Right ventricle myocardium superior (tissue), 1 donor: ENCODE measurements around the gene ITPRID2. TPM values are rescaled to one million over a fixed set of nuclear protein-coding genes. Genes with fewer than 3 reads are reported as not detected.
"Not testable (repeated sequence)": the region's sequence is repeated elsewhere in the genome, so short reads cannot be mapped to it uniquely, and the experiment has no call there.

Experiments
- ATAC-seq: fragments of 200-7000 bp; cut with Tn5 transposase; one replicate; pipeline ENCODE4 v1.9.1; 2020; ENCODE audit warnings: mild to moderate bottlenecking; ENCODE audit not compliant: poor library complexity
- DNase-seq: peaks from one replicate; pipeline ENCODE4 v3.0.0-alpha.2; 2020
- intact Hi-C: fragments of 100-400 bp; cut with DNase I; formaldehyde crosslinking; loops from one replicate; pipeline ENCODE4 v1.11.2; 2022
- total RNA-seq: library from RNA; stranded (reverse); fragmentation: NEBNext Ultra II Directional; extraction: Animal tissue kit (Norgen Biotek cat#: 25700); gene quantifications from one replicate; pipeline ENCODE4 v1.2.1, GENCODE V29; 2021
- donor health status: DM: no; HTN: yes; CAD: no; lungs with severe emphysema.

Gene ITPRID2
- total RNA-seq, 1 donor from 2014 or later: 65.6 TPM

DNA sequence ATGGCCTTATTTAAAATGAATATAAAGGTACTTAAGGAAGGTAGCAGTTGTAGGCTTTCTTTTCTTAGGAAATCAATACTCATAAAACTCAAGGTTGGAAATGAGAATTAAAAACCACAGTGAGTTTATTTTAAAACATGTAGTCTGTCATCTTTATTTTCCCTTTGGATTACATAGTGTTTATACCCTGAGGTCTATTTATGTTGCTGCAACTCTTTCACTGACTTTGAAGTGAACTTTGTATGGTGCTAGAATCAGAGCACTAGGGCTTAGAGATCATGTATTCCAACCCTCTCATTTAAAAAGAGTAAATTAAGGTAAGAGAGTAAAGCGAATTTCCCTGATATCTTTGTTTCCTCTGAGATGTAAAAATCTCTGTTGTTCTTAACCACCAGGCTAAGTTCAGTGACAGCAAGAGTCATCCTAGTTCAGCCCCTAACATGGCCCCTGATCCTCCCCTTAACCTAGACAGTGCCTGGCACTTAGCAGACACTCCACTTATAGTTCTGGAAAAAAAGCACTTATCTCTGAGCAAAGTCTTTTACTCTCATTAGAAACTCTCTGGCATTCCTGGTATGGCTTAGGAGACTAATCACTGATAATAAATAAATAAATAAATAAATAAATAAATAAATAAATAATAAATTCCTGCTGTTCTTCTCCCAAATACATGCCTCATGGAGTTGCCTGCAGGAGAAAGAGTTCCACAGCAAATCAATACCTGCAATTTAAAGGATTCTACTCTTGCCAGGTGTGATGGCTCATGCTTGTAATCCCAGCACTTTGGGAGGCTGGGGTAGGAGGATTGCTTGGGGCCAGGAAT is 61.1 kb downstream of the ITPRID2 start:
- intact Hi-C loops: no loop called here
- ATAC-seq: no peak
- no peak for DNase-seq

DNA sequence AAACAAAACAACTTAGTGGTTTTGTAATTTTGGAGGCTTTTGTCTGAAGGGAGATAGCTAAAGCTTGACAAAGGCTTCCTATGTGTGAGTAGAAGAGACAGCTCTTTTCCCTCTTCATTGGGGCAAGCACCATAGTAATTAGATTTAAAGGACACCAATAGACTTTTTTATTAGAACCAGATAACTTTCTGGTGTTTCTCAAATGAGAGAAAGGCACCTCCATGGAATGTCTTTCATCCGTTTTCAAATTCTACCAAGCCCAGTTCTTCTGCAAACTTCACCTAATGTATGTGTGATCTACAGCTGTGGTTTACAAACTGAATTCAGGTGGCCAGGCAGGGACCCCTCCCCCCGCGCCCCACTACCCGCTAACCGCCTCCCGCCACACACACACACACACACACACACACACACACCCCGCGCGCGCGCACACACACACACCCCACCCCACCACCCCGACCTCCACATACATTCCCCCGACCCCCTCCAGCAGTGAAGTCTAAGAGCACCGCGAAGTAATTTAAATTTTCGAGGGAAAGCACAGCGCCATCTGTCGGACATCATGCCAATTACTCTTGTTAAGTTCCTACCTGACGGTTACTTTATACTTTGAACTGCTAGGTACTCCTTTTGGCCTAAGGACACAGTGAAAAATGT is 62.5 kb downstream of the ITPRID2 start:
- DNase-seq: peak; percentile 46
- intact Hi-C loops: loop anchor here (2.0 kb wide), 1 partner anchor 211 kb away; no protein-coding TSS in a partner anchor
- ATAC-seq: peak; percentile 74

DNA sequence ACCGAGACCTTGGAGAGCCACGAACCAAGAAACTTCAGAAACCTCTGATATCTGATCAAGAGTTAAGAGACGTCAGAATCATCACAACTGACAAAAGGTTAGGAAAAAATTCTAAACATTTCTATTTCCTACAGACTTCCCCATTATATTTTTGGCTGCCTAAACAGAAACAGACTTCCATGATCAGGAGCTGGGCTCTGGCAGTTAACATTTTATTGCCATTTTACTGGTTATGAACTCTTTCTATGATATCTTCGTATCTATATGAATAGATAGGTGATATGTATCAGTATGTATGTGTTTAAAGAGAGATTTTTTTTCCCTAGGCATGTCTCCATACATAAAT is 63.0 kb downstream of the ITPRID2 start:
- no peak for DNase-seq
- no peak for ATAC-seq
- intact Hi-C loops: loop anchor here (2.0 kb wide), 1 partner anchor 212 kb away; no protein-coding TSS in a partner anchor

DNA sequence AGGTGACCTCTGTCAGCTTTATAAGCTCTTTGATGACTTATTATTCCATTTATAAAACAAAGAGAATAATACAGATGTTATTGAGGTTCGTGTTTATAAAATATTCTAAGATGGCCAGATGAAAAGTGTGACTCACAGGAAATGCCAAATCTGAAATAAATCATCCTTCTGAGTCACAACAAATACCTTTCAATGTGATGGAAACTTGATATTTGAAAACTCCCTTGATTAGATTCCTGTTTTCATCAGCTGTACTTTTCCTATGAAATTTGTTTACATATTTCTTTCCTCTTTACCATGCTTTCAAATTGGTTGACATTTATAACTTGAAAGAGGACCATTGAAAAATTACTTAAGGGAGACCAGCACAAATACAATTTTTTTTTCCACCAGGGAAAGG is 63.5 kb downstream of the ITPRID2 start:
- intact Hi-C loops: loop anchor here (2.0 kb wide), 1 partner anchor 212 kb away; no protein-coding TSS in a partner anchor
- no peak for DNase-seq
- ATAC-seq: no peak

DNA sequence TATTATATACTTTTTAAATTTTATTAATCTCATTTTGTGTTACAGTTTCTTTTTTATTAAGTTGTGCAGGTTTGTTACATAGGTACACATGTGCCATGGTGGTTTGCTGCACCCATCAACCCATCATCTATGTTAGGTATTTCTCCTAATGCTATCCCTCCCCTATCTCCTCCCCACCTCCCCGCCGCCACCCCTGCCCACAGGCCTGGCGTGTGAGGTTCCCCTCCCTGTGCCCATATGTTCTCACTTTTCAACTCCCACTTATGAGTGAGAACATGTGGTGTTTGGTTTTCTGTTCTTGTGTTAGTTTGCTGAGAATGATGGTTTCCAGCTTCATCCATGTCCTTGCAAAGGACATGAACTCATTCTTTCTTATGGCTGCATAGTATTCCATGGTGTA is 64.3 kb downstream of the ITPRID2 start:
- ATAC-seq, DNase-seq: not testable (repeated sequence)
- intact Hi-C loops: loop anchor here (2.0 kb wide), 1 partner anchor 213 kb away; no protein-coding TSS in a partner anchor

DNA sequence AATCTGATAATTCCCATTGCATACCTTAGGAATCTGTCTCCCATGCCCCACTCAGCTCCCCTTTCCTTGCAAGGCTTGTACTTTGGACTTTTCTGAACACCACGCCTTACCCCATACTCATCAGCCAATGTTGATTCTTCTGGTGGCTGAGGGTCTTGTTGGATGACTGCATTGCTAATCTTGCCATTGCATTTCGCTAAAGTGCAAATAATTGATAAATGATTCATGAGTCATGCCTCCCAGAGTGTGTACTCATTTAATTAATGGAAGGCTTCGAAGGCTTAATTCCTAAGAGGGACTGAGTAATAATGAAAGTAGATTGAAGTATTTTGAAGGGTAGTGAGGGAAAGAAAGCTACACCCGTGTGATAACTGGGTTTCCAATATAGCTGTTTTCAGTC is 66.1 kb downstream of the ITPRID2 start:
- ATAC-seq (no peak), DNase-seq (no peak)
- intact Hi-C loops: no loop called here

DNA sequence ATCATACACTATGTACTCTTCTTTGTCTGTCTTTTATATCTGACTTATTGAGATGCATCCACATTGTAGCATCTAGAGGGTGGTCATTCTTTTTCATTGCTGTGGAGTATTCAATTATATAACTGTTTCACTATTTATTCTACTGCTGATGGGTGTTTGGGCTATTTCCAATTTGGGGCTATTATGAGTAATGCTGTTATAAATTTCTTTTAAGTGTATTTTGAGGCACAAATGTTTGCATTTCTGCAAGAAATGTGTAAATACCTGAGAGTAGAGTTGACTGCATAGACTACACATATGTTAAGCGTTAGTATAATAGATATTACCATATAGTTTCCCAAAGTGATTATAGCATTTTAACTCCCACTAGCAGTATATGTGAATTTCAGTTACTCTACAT is 67.2 kb downstream of the ITPRID2 start:
- no peak for DNase-seq
- no peak for ATAC-seq
- intact Hi-C loops: no loop called here

DNA sequence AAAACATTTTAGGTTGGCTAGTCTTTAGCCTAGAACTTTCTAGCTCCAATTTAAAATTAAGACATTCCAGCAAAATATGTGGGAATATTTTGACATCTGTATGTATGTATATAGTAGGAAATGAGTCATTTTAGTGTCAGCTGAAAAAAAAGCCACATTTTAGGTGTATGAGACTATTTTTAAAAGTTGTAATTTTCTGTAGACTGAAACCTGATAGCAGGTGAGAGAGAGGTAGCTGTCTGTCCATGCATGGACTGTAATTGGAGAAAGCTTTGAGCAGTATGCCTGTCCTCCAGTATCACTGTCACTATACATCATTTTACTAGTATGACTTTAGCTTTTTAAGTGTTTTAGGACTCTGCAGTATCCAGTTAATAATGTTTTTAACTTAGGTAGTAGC is 68.0 kb downstream of the ITPRID2 start:
- intact Hi-C loops: no loop called here
- no peak for ATAC-seq

DNA sequence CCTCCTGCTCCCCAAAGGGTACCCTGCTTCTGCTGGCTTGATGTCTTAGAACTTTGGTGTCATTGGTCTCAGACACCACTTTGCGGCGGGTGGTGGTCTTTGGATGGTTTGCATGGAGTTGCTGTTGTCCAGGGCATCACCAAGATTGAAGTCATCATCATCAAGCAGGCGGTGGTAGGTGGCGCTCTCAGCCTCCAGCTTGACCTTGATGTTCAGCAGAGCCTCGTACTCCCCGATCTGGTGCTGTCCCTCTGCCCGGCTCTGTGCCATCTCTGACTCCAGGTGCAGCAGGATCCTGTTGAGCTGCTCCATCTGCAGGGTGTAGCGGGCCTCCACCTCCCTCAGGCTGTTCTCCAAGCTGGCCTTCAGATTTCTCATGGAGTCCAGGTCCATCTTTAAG is 69.6 kb downstream of the ITPRID2 start:
- intact Hi-C loops, ATAC-seq: not testable (repeated sequence)
- DNase-seq: peak; percentile 40

More for the DNA sequence above, 68.0 kb downstream of the ITPRID2 start:
- no peak for DNase-seq

DNA sequence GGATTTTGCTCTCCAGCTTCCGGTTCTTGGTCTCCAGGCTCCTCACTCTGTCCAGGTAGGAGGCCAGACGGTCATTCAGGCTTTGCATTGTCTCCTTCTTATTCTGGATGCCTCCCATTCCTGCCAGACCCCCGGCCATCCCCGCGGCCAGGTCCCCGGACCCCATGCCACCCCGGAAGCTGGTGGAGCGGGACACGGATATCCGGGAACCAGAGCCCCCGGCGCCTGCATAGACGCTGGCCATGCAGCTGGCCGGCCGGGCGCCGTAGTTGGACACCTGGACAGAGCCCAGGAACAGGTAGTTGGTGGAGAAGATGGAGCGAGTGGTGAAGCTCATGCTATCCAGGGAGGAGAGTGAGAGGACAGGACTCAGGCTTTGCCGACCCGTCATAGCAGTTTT is 70.6 kb downstream of the ITPRID2 start:
- no peak for DNase-seq
- intact Hi-C loops: no loop called here
- no peak for ATAC-seq

DNA sequence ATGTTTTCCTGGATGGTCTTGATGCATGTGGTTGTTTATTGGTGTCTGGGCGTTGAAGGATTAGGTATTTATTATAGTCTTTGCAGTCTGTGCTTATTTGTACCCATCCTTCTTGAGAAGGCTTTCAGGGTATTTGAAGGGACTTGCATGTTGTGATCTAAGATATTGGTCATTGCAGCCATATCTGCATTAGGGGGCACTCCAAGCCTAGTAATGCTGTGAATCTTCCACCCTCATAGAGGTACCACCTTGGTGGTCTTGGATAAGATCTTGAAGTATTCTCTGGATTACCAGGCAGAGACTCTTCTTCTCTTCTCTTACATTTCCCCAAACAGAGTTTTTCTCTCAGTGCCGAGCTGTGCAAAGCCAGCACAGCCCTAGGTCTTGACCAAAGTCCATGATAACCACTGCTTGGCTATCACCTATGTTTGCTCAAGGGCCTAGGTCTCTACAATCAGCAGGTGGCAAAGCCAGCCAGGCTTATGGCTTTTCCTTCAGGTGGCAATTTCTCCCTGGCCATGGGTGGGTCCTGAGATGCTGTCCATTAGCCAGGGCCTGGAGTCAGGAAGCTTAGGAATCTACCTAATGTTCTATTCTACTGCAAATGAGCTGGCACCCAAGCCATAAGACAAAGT is 78.7 kb downstream of the ITPRID2 start:
- intact Hi-C loops: loop anchor here (10.0 kb wide), 1 partner anchor 105 kb away; no protein-coding TSS in a partner anchor
- DNase-seq (no peak), ATAC-seq (no peak)

DNA sequence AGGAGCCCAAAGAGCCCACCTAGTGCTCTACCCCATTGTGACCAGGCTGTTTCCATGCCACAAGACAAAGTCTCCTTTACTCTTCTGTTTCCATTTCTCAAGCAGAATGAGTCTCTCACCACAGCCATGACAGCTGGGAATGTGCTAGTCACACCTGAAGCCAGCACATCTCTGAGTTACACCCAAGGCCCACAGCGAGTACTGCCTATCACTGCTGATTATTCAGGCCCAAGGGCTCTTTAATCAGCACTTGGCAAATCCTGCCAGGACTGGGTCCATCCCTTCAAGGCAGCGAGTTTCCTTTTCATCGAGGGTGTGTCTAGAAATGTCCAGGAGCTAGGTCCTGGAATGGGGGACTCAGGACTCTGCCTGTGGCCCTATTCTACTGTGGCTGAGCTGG is 79.5 kb downstream of the ITPRID2 start:
- intact Hi-C loops: loop anchor here (10.0 kb wide), 1 partner anchor 104 kb away; no protein-coding TSS in a partner anchor
- ATAC-seq: no peak
- DNase-seq: no peak

DNA sequence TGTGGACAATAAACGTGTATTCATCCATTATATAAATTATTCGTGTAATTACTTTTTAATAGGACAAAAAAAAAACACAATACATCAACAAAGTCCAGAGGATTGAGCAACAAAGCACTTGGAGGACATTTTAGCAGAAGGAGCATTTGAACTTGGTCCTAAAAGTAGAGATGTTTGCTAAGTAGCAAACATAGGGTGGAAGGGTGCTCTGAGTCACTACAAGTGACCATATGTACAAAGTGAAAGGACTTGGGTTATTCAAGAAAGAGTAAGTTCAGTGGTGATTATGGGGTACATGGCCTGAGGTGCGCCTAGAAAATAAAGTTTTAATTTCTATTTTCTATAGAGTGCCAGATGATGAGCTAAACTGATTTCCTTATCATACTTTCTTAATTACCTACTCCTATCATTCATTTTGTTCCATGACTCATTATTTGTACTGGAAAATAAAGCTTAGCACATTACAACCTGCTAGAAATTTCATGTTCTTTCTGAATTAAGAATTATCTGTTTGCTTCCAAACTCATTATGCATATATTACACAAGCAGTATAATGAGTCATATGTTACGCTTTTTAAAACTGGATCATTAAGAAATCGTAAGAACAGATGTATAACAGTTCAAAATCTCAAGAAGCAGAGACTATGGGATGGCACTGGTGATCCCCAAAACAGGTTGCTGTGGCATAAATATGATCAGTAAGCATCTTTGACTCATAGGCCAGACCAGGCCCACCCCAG is 81.1 kb downstream of the ITPRID2 start:
- DNase-seq (no peak), ATAC-seq (no peak)
- intact Hi-C loops: loop anchor here (10.0 kb wide), 1 partner anchor 102 kb away; no protein-coding TSS in a partner anchor

DNA sequence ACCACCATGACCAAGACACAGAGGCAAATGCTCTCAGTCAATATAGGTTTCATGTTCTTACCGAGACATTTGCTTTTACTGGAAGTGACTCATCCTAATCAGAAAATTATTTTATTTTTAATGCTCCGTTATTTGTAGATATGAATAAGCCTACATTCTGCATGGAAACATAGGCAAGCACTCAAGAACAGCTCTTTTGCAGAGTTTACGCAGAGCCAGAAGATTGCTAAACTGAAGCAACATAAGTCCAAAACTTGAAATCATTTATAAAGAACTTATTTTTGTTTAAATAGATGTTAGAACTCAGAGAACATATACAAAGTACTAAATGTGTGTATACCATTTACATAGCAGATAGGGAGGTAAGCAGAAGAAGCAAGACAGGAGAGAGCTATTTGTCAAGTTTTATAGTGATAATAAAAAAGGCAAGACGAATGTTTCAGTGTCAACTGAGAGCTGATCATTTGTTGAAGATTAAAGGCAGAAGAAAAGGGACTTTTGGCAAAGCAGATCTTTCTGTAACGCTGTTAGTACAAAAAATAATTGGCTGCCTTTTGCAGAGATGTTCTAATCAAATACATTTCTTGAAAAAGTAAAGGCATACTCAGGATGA is 81.7 kb downstream of the ITPRID2 start:
- DNase-seq: no peak
- no peak for ATAC-seq
- intact Hi-C loops: loop anchor here (10.0 kb wide), 1 partner anchor 102 kb away; no protein-coding TSS in a partner anchor

DNA sequence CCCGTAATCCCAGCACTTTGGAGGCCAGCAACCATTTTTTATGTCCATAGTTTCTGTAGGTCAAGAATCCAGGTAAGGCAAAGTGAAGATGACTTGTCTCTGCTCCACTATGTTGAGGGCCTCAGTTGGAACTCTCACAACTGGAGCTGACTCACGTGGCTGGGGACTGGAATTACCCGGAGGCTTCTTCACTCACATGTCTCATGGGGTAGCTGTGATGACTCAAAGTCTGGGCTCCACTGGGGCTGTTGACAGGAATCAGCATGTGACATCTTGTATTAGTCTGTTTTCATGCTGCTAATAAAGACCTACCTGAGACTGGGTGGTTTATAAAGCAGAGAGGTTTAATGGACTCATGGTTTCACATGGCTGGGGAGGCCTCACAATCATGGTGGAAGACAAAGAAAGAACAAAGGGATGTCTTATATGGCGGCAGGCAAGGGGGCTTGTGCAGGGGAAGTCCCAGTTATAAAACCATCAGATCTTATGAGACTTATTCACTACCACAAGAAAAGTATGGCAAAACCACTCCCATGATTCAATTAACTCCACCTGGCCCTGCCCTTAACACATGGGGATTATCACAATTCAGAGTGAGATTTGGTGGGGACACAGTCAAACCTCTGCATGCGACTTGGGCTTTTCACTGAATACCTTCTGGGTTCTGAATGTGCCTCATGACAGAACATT is 86.3 kb downstream of the ITPRID2 start:
- intact Hi-C loops: loop anchor here (10.0 kb wide), 1 partner anchor 97 kb away; no protein-coding TSS in a partner anchor
- ATAC-seq (no peak), DNase-seq (no peak)

DNA sequence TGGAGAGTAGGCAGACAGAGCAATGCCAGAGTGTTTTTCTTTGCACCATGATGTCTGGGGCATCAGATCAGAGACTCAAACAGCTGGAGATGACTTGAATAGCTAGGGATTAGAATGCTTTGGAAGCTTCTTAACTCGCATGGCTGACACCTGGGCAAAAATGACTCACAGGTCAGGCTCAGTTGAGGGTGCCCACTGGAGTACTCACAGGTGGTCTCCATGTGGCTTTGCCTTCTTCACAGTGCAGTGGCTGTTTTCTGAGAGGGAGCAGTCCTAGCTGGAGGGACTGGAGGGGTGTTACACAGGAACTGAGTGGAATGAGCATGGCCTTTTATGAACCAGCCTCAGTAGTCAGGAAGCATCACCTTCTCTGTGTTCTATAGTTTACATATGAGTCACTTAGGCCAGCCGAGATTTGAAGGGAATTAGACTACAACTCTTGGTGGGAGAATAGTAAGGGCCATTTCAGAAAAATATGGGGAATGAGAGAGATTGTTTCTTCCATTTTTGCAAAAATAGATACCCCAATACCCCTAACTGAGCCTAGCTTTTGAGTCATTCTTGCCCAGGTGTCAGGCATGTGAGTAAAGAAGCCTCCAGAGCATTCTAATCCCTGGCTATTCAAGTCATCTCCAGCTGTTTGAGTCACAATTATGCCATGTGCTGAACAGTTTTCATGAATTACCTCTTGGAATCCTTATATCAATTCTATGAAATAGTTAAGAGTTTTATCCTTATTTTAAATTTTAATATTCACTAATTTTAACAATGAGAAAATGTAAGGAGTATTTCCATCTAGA is 87.0 kb downstream of the ITPRID2 start:
- intact Hi-C loops: loop anchor here (10.0 kb wide), 1 partner anchor 96 kb away; no protein-coding TSS in a partner anchor
- ATAC-seq: no peak

More for the DNA sequence above, 87.0 kb downstream of the ITPRID2 start:
- DNase-seq: no peak
